ENCODE results near the gene PNMA1. TPM values are rescaled to one million over a fixed set of nuclear protein-coding genes. Genes with fewer than 3 reads are reported as not detected.
A peak's percentile ranks its signal among the peaks of the same experiment; 100 is the strongest.

The PNMA1 gene
- total RNA-seq, 1 experiment from 2014 or later = 24.6 TPM

DNA sequence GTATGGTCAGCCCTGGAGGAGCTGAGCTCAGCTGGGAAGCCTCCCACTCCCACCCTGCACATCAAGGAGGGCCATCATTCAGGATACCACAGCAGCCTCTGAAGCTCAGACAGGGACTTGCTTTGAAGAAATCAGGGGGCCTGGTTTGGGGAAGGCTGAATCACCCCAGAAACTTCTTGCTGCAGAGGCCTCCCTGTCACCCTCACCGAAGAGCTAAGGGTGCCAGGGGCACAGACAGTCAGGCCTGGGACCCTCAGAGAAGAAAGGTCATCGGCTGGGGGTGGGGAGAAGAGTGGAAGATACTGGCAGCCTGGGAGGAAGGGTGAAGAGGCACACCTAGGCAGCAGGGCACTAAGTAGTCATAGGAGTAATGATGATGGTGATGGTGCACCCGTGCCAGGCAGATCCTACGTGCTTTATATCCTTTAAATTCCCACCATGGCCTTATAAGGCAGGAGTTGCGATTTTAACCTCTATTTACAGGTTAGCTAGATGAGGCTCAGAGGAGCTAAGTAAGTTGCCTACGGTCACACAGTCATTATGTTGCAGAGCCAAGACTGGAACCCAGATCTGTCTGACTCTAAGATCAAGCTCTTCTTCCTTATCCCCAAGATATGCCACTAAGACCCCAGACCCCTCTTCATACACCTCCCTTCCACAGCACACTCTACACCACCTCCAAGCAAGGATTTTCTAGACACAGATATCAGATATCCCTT is 28.5 kb upstream of the PNMA1 start:
- RAD21 ChIA-PET (ENCODE audit: low non-redundant PET in 1 of 2, low total read pairs in 2 of 2, uncharacterized antibody in 2 of 2, unreplicated experiment in 2 of 2) = interaction anchor here in 1 of 2 experiments (1.1 to 2.0 kb wide), 2 partner anchors 17 to 83 kb away, joined by 3 to 4 read pairs; a partner anchor contains a TSS

GRCh38 chr14:73741876-73742519 is 27.8 kb upstream of the PNMA1 start:
- H3K4me3 ChIP-seq (replicated peaks in 1 of 2; ENCODE audit: low read depth in 1 of 2, low read length in 2 of 2) = peak overlapping the region; percentile 37 to 52
- CTCF ChIA-PET = interaction anchor here (1.2 to 2.5 kb wide), 4 partner anchors 10 to 109 kb away, joined by 3 to 13 read pairs (median 4); partner anchors contain the start of gene PTGR2
- ATAC-seq (no peak), DNase-seq (ENCODE audit: low read depth, low spot score) (no peak)
- H3K27ac ChIP-seq (ENCODE audit: low read depth, low read length) = peak overlapping the region; percentile 84
- H3K79me2 ChIP-seq (ENCODE audit: insufficient read depth, low read length) = peaks cover 80% of the 10 kb centered on the region
- peaks cover 8% of the 10 kb centered on the region in 2 experiments; a peak in 2 of 4 replicates for H3K36me3 ChIP-seq (ENCODE audit: control insufficient read depth in 1 of 2, insufficient read depth in 2 of 2, low read length in 2 of 2)
- no peak overlapping the region for H2AFZ ChIP-seq (ENCODE audit: low read depth, low read length, poor library complexity, severe bottlenecking)
- no peak for TF ChIP-seq SIN3A (IDR thresholded peaks at IDR 0.05; ENCODE audit: low read depth)
- POLR2A ChIA-PET = interaction anchor here (1.1 to 2.2 kb wide), 3 partner anchors 9 to 17 kb away, joined by 3 to 14 read pairs (median 3); a partner anchor contains a TSS
- H3K27me3 ChIP-seq (ENCODE audit: insufficient read depth, low read length) = no peaks in the 10 kb centered on the region
- H4K20me1 ChIP-seq (ENCODE audit: insufficient read depth) = peaks cover 3% of the 10 kb centered on the region; the same call in 1 of the 2 replicates
- H3K9me2 ChIP-seq (ENCODE audit: insufficient read depth) = no peaks in the 10 kb centered on the region
- H3K4me1 ChIP-seq (ENCODE audit: control insufficient read depth in 1 of 2, insufficient read depth in 2 of 2, low read length in 2 of 2) = peaks cover 69 to 78% of the 10 kb centered on the region in 2 experiments
- H3K9ac ChIP-seq (ENCODE audit: low read length) = peak overlapping the region; percentile 64
- H3K4me2 ChIP-seq (ENCODE audit: low read length) = peak overlapping the region; percentile 89
- no TSS peak for BruUV-seq (replicated peaks)
- intact Hi-C loops (cut with micrococcal nuclease) = loop anchor here (1.0 kb wide), 1 partner anchor 18 kb away; a partner anchor contains a TSS
- RAD21 ChIA-PET (ENCODE audit: low non-redundant PET in 1 of 2, low total read pairs in 2 of 2, uncharacterized antibody in 2 of 2, unreplicated experiment in 2 of 2) = interaction anchor here (1.0 to 2.0 kb wide), 5 partner anchors 13 to 109 kb away, joined by 3 to 5 read pairs (median 3); partner anchors contain the start of gene PTGR2 (in 1 of the 2)
- H3K9me3 ChIP-seq (ENCODE audit: control insufficient read depth in 1 of 2, insufficient read depth in 1 of 2, low read depth in 1 of 2, low read length in 2 of 2) = no peaks in the 10 kb centered on the region

More for the DNA sequence above, 28.5 kb upstream of the PNMA1 start:
- no peaks in the 10 kb centered on the region for H3K27me3 ChIP-seq (ENCODE audit: insufficient read depth, low read length)
- peak overlapping the region; percentile 89 for H3K4me2 ChIP-seq (ENCODE audit: low read length)
- ChIA-PET CTCF (interaction anchor here (0.7 to 2.5 kb wide), 3 partner anchors 15 to 83 kb away, joined by 3 to 13 read pairs (median 3); no protein-coding TSS in a partner anchor), POLR2A (interaction anchor here (2.2 kb wide), 1 partner anchor 16 kb away, joined by 14 read pairs; a partner anchor contains a TSS)
- no peaks in the 10 kb centered on the region for H3K9me3 ChIP-seq (ENCODE audit: control insufficient read depth in 1 of 2, insufficient read depth in 1 of 2, low read depth in 1 of 2, low read length in 2 of 2)
- H3K27ac ChIP-seq (ENCODE audit: low read depth, low read length) = peak overlapping the region; percentile 84
- H3K4me1 ChIP-seq (ENCODE audit: control insufficient read depth in 1 of 2, insufficient read depth in 2 of 2, low read length in 2 of 2) = peaks cover 69 to 82% of the 10 kb centered on the region in 2 experiments
- H3K36me3 ChIP-seq (ENCODE audit: control insufficient read depth in 1 of 2, insufficient read depth in 2 of 2, low read length in 2 of 2) = peaks cover 5 to 8% of the 10 kb centered on the region in 2 experiments; a peak in 1 of 4 replicates
- H3K9me2 ChIP-seq (ENCODE audit: insufficient read depth) = no peaks in the 10 kb centered on the region
- no peak overlapping the region for H2AFZ ChIP-seq (ENCODE audit: low read depth, low read length, poor library complexity, severe bottlenecking)
- peaks cover 3% of the 10 kb centered on the region; the same call in 1 of the 2 replicates for H4K20me1 ChIP-seq (ENCODE audit: insufficient read depth)
- intact Hi-C loops (cut with micrococcal nuclease) = no loop called here
- peaks cover 87% of the 10 kb centered on the region for H3K79me2 ChIP-seq (ENCODE audit: insufficient read depth, low read length)
- H3K9ac ChIP-seq (ENCODE audit: low read length) = peak overlapping the region; percentile 64
- no peak for TF ChIP-seq EGR1 (IDR thresholded peaks at IDR 0.05; ENCODE audit: low read depth)
- no peak for TF ChIP-seq ELF1 (IDR thresholded peaks at IDR 0.05; ENCODE audit: borderline replicate concordance, low read depth)
- TF ChIP-seq ZNF274 (IDR thresholded peaks at IDR 0.05; ENCODE audit: low read depth, low read length) = no peak
- no peak for TF ChIP-seq SP1 (IDR thresholded peaks at IDR 0.05; ENCODE audit: low read depth)
- ATAC-seq (no peak), DNase-seq (ENCODE audit: low read depth, low spot score) (no peak)
- no peak overlapping the region for H3K4me3 ChIP-seq (replicated peaks in 1 of 2; ENCODE audit: low read depth in 1 of 2, low read length in 2 of 2)
- no TSS peak for BruUV-seq (replicated peaks)

All from HCT116 (cell line).